Colonic mucosa (tissue), 4 donors: ENCODE results near the gene C20orf202. TPM values are rescaled to one million over a fixed set of nuclear protein-coding genes. Genes with fewer than 3 reads are reported as not detected.

Experiments
- DNase-seq: peaks from one replicate; pipeline ENCODE4 v3.0.0-alpha.2; 2020
- H3K27ac ChIP-seq: fragments of 200-600 bp; one replicate; pipeline ENCODE4 v1.8.0; 2021
- H3K27me3 ChIP-seq: fragments of 200-600 bp; one replicate; pipeline ENCODE4 v1.8.0; 2021
- H3K36me3 ChIP-seq: fragments of 200-600 bp; one replicate; pipeline ENCODE4 v1.8.0; 2021
- H3K4me1 ChIP-seq: fragments of 200-600 bp; one replicate; pipeline ENCODE4 v1.8.0; 2021; ENCODE audit warnings: mild to moderate bottlenecking
- H3K4me3 ChIP-seq: fragments of 200-600 bp; one replicate; pipeline ENCODE4 v1.8.0; 2021
- H3K9ac ChIP-seq, 2 donors: one replicate each; pipeline ENCODE4 v1.7.0; 2013; ENCODE audit warnings: control low read depth in 2 of 2, low read depth in 2 of 2, low read length in 2 of 2
- H3K9me3 ChIP-seq: fragments of 200-600 bp; one replicate; pipeline ENCODE4 v1.8.0; 2021
- intact Hi-C: fragments of 100-400 bp; cut with DNase I; formaldehyde crosslinking; loops from one replicate; pipeline ENCODE4 v1.14.1; 2022
- total RNA-seq, 2 donors: library from RNA; stranded (reverse); fragmentation: NEBNext Ultra II Directional in 1 of 2; extraction: Animal tissue kit (Norgen Biotek cat#: 25700) in 1 of 2; gene quantifications; one replicate each; pipeline ENCODE4 v1.2.1, GENCODE V29; 2021
- TF ChIP-seq, protein P1 (sequence below): fragments of 200-600 bp; IDR thresholded peaks from one replicate; pipeline ENCODE4 v1.8.0; 2022; ENCODE audit warnings: antibody characterized with exemption, mild to moderate bottlenecking
- donor health status: healthy.
- donor health status: DM: no; HTN: no; CAD: no.
- donor health status: DM: no; HTN: no; CAD: no.

C20orf202 gene
- total RNA-seq, 2 donors from 2014 or later, result 0.19 TPM; not detected in 1

- no peak overlapping the region for H3K27ac ChIP-seq
- no peaks in the 10 kb centered on the region for H3K9me3 ChIP-seq
- H3K9ac ChIP-seq, result no peak overlapping the region
- intact Hi-C loops, result no loop called here
- H3K36me3 ChIP-seq, result no peaks in the 10 kb centered on the region
- H3K4me1 ChIP-seq, result no peaks in the 10 kb centered on the region
- DNase-seq, result no peak
- TF ChIP-seq, protein P1, sequence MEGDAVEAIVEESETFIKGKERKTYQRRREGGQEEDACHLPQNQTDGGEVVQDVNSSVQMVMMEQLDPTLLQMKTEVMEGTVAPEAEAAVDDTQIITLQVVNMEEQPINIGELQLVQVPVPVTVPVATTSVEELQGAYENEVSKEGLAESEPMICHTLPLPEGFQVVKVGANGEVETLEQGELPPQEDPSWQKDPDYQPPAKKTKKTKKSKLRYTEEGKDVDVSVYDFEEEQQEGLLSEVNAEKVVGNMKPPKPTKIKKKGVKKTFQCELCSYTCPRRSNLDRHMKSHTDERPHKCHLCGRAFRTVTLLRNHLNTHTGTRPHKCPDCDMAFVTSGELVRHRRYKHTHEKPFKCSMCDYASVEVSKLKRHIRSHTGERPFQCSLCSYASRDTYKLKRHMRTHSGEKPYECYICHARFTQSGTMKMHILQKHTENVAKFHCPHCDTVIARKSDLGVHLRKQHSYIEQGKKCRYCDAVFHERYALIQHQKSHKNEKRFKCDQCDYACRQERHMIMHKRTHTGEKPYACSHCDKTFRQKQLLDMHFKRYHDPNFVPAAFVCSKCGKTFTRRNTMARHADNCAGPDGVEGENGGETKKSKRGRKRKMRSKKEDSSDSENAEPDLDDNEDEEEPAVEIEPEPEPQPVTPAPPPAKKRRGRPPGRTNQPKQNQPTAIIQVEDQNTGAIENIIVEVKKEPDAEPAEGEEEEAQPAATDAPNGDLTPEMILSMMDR, result no peak
- no peak overlapping the region for H3K4me3 ChIP-seq
- peaks cover 16% of the 10 kb centered on the region for H3K27me3 ChIP-seq
Observed at GRCh38 chr20:1224205-1224890, 21.1 kb downstream of the C20orf202 start.

DNA sequence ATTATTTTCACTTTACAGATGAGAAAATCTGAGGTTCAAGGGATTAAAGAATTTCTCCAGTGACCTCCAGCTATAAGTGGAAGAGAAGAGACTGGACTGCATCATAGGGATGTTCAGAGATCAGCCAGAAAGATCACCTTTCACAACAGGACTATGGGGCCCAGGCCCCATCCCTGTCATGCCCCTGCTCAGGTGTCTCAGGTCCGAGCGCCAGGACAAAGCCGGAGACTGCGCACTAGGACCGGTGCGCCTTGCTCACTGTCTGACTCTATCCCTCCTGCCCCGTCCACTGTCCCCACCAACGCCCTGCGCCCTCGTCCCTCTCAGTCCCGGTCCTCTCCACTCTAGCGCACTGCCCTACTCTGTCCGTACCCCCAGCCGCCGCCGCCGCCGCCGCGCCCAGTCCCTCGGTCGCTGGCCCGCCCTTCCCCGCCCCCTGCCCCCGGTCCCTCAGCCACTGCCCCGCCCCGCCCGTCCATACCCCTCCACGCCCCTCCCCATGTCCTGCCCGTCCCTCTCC, 22.1 kb downstream of the C20orf202 start:
- H3K9ac ChIP-seq, result peak overlapping the region in 1 of 2 donors; percentile 43
- DNase-seq, result no peak
- H3K27me3 ChIP-seq, result peaks cover 20% of the 10 kb centered on the region
- no peaks in the 10 kb centered on the region for H3K36me3 ChIP-seq
- intact Hi-C loops, result no loop called here
- no peaks in the 10 kb centered on the region for H3K9me3 ChIP-seq
- TF ChIP-seq, protein P1, result no peak
- H3K27ac ChIP-seq, result no peak overlapping the region
- H3K4me1 ChIP-seq, result no peaks in the 10 kb centered on the region
- peak overlapping the region; percentile 25 for H3K4me3 ChIP-seq

- no peak within 1 kb of the TSS for H3K27ac ChIP-seq
- TF ChIP-seq, protein P1, result no peak
- peak within 1 kb of the TSS; percentile 76 for H3K4me3 ChIP-seq
- peaks cover 20% of the 10 kb centered on the region for H3K27me3 ChIP-seq
- H3K4me1 ChIP-seq, result no peaks in the 10 kb centered on the region
- intact Hi-C loops, result no loop called here
- H3K36me3 ChIP-seq, result no peaks in the 10 kb centered on the region
- H3K9me3 ChIP-seq, result no peaks in the 10 kb centered on the region
- DNase-seq, result peak; percentile 92
- peak within 1 kb of the TSS in 1 of 2 donors; percentile 72 for H3K9ac ChIP-seq
Observed at GRCh38 chr20:1225783-1226654, 22.8 kb downstream of the C20orf202 start, which contains the start of gene RAD21L1. TSS of gene RAD21L1 (plus strand) at chr20:1226044. CDS start at chr20:1228454, 2,410 bp downstream.

DNA sequence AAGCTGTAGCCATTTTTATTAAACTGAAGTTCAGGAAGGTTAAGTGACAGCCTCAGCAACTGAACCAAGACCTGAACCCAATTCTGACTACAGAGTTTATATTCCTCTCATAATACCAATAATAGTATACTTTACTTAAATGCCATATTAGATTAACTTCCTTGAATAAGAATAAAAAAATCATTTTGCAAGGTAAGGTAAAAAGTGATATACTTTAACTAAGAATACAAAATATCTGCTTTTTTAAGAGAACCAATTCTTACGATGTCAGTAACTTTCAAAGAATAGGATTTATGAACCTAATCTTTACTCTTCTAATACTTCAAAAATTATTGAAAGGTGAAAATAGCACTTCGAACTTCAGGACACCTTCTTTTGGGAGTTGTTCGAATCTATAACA, 26.3 kb downstream of the C20orf202 start:
- TF ChIP-seq, protein P1, result no peak
- Histone ChIP-seq H3K4me3 (no peak overlapping the region), H3K4me1 (no peaks in the 10 kb centered on the region), H3K36me3 (no peaks in the 10 kb centered on the region), H3K27me3 (peaks cover 24% of the 10 kb centered on the region), H3K27ac (no peak overlapping the region), H3K9me3 (no peaks in the 10 kb centered on the region), H3K9ac (no peak overlapping the region)
- no peak for DNase-seq
- intact Hi-C loops, result no loop called here

DNA sequence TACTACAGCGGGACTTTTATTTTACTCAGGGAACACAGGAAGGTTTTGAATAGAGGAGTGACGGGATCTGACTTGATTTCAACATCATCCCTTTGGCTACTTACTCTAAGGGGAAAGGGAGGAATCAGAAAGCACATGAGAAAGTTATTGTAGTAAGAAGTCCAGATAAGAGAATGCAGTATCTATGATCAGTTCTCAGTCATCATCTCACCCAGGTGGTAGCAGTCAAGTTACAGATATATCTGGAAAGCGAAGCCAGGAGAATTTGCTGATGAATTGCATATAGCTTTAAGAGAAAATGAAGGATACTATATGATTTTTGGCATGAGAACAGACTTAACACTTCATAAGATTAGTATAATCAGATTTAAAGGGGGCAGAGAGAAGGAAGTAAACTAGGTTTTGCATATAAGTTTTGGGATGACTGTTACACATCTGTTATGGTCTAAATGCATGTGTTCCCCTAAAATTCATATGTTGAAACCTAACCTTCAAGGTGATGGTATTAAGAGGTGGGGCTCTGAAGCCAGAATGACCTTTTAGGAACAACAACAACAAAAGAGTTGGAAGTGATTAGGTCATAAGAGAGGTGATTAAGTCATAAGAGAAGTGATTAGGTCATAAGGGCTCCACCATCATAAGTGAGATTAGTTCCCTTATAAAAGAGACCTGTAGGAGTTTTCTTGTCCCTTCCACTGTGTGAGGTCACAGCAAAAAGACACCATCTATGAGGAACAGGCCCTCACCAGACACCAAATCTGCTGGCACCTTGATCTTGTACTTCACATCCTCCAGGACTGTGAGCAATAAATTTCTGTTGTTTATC, 29.2 kb downstream of the C20orf202 start:
- no peak overlapping the region for H3K9ac ChIP-seq
- no peak overlapping the region for H3K4me3 ChIP-seq
- TF ChIP-seq, protein P1, result no peak
- peaks cover 16% of the 10 kb centered on the region for H3K27me3 ChIP-seq
- intact Hi-C loops, result no loop called here
- DNase-seq, result no peak
- H3K4me1 ChIP-seq, result no peaks in the 10 kb centered on the region
- H3K9me3 ChIP-seq, result no peaks in the 10 kb centered on the region
- H3K27ac ChIP-seq, result no peak overlapping the region
- H3K36me3 ChIP-seq, result no peaks in the 10 kb centered on the region
